ENCODE data around the gene RUNX2.

GRCh38 chr6:45644720-45645119, 316.6 kb downstream of the RUNX2 start:
- TF ChIP-seq CTCF (IDR thresholded peaks at IDR 0.05 in 2 of 3, conservative IDR thresholded peaks at IDR 0.05 in 1 of 3; ENCODE audit: control insufficient read depth in 2 of 3, extremely low read depth in 1 of 3, insufficient read depth in 1 of 3, low read depth in 3 of 3, low read length in 3 of 3), result no peak
- TF ChIP-seq POLR2A (IDR thresholded peaks at IDR 0.05; ENCODE audit: low read depth, low read length), result no peak
